SK-N-SH (cell line): Measurements from ENCODE around the gene OR10R2.

Experiments
- CTCF ChIP-seq: fragments of 200-600 bp; sonication (generic); IDR thresholded peaks from 2 replicates; pipeline ENCODE4 v1.6.1; 2017; ENCODE audit warnings: antibody characterized with exemption, mild to moderate bottlenecking, moderate library complexity
- EZH2phosphoT487 ChIP-seq: fragments of 200-600 bp; sonication (generic); IDR thresholded peaks from 2 replicates; pipeline ENCODE4 v1.6.1; 2017; ENCODE audit warnings: low read depth, mixed run types, mild to moderate bottlenecking, antibody characterized with exemption, moderate library complexity, borderline replicate concordance
- POLR2AphosphoS5 ChIP-seq: IDR thresholded peaks from 2 replicates; pipeline ENCODE4 v1.6.1; 2012; ENCODE audit warnings: low read depth, low read length
- RAD21 ChIP-seq: IDR thresholded peaks from 2 replicates; pipeline ENCODE4 v1.6.1; 2012; ENCODE audit warnings: mild to moderate bottlenecking, low read length
- RFX5 ChIP-seq: IDR thresholded peaks from 2 replicates; pipeline ENCODE4 v1.6.1; 2012; ENCODE audit warnings: mild to moderate bottlenecking, improper control_type of control experiment, low read length
- RXRA ChIP-seq: IDR thresholded peaks from 2 replicates; pipeline ENCODE4 v1.4.0; 2012; ENCODE audit warnings: low read depth, mild to moderate bottlenecking, borderline replicate concordance
- SIN3A ChIP-seq: IDR thresholded peaks from 2 replicates; pipeline ENCODE4 v1.6.1; 2012; ENCODE audit warnings: low read depth, mild to moderate bottlenecking, low read length, moderate library complexity, borderline replicate concordance
- TAF1 ChIP-seq: IDR thresholded peaks from 2 replicates; pipeline ENCODE4 v1.6.1; 2012; ENCODE audit warnings: low read depth, mild to moderate bottlenecking, low read length, moderate library complexity, borderline replicate concordance
- TEAD4 ChIP-seq: IDR thresholded peaks from 2 replicates; pipeline ENCODE4 v1.4.0; 2012; ENCODE audit warnings: mild to moderate bottlenecking, borderline replicate concordance; ENCODE audit not compliant: insufficient read depth

- TF ChIP-seq RXRA (no peak), SIN3A (no peak), RFX5 (no peak), CTCF (no peak), EZH2phosphoT487 (no peak), POLR2AphosphoS5 (no peak), TAF1 (no peak), RAD21 (no peak), TEAD4 (no peak)
These were observed 10.5 kb upstream of the OR10R2 start, which contains the start of gene OR10K1 for GRCh38 chr1:158461534-158461933.
